GM19099 (cell line): ENCODE results near the gene FBP1.

Source experiments
- POLR2A ChIP-seq: IDR thresholded peaks from 3 replicates; pipeline ENCODE4 v1.6.1; 2011; ENCODE audit warnings: low read depth; ENCODE audit not compliant: insufficient read length; ENCODE audit errors: extremely low read depth

FBP1 gene

DNA sequence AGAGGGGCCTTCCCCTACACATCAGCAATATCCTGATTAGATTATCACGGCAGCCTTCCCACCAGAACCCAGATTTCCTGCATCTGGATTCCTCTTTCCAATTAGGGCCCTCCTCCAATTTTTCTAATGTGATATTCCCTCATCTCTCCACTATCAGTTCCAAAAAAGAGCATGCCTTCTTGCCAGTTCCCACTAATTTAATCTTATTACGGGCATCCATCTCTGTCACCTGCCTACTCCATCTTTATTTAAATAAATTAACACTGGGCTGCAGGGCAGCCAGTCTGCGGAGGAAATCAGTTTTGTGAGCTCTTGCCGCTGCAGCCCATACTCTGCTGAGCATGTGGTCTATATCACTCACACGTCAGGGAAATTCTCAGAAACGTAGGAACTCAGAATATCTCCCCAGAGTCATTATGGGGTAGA lies 29.1 kb downstream of the FBP1 start:
- TF ChIP-seq POLR2A = no peak

DNA sequence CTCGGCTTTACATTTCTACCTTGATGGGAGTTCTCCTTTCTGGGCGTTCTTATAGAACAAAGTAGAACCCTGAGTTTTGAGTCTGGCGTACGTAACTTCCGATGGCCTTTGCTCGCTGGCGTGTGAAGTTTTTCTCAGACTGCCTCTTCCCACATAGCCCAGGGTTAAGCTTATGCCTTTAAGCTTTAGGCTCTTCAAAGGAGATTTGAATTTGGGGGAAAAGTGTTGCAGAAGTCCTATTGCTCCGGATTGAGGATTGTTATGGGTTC lies 32.0 kb downstream of the FBP1 start:
- TF ChIP-seq POLR2A = no peak

DNA sequence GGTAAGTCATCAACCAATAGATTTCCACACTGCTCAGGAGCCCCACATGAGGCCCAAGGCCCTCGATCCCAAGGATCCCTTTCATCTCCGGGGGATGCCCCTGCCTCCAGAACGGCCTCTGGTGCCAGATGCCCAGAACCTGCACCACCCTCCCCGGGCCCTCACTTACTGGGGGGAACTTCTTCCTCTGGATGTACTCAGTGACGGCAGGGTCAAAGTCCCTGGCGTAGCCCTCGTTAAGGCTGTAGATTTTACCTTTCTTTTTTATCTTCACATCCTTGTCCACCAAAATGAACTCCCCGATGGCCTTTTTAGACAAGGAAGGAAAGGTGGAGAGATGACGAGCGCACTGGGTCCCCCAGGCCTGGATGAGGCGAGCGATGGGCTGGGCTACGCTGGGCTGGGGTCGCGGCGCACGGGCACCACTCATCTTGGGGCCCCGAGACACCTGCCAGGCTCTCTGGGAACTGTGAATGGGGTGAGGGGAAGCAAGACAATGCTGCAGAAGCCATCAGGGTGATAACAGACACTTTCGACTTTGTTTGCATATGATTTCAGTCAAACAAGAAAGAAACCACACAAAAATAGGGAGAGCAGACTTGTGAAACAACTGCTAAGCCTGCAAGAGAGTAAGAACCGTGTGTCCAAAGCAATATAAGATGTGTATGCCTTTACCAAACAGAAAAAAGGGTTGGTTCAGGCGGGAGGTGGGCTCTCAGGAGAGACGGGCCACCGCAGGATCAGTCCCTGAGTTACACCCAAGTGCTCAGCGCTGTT lies 32.5 kb downstream of the FBP1 start:
- no peak for TF ChIP-seq POLR2A

DNA sequence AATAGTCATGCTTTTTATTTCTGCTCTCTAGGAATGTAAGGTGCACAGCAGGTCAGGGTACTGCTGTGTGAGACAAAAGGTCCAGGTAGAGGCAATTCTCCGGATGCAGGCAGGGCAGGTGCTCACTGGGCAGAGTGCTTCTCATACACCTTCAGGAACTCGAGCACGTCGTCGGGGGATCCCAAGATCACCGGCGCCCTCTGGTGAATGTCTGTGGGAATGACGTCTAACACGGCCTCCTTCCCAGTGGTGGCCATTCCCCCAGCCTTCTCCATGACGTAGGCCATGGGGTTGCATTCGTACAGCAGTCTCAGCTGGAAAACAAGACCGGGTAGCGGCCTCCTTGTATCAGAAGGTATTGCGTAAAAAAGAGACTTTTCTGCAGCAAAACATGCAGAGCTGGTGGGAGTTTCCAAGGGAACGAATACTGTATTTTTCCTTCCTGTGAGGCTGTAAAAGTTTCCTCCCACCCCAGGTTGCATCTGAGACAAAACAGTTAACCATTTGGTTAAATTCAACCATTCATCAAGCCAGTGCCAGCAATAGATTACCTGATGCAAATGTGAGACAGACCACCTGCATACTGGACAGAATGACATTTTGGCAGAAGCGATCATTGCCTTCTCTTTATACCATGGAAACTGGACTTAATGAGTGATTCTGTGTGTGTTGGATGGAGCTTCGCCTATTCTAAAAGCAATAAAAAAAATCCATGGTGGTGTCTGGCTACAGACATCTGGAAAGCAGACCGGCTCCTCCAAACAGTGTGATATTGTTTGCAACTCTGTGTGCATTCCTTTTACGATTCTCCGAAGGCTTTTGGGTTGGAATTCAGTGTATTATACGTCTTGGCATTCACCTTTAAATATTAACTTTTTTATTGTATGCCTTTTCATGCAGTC lies 35.8 kb downstream of the FBP1 start:
- TF ChIP-seq POLR2A = no peak

DNA sequence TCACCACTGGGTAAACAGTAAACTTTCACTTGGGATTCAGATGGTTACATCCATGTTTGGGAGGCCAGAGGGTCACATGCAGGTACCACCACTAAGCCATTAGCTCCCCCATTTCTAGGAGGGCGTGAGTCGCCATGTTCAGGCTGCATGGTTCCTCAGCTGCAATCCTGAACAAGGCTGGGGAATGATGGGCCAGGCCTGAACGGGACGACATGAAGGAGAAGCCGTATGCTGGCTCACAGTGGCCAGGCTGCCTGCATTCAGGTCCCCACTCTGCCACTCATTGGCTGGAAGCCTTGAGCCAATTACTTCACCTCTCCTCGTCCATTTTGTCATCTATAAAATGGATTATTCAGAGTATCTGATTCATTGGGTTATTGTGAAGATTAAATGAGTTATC lies 36.7 kb downstream of the FBP1 start:
- no peak for TF ChIP-seq POLR2A

DNA sequence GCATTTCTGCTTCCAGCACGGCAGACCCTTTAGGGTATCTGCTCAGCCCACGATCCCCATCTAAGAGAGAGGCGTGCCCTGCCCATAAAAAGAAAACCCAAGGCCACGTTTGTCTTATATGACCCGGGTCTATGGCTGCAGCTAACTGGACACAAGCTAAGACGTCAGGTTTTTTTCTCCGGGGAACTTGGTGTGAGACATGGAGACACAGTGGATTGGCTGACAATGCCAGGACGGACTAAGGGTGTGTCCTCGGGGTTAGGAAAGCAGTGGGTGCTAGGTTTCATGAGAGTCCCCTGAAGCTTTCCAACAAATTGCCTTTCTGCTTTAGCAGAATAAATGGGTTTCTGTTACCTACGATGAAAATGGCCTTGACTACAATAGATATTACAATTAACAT lies 38.6 kb downstream of the FBP1 start:
- no peak for TF ChIP-seq POLR2A

DNA sequence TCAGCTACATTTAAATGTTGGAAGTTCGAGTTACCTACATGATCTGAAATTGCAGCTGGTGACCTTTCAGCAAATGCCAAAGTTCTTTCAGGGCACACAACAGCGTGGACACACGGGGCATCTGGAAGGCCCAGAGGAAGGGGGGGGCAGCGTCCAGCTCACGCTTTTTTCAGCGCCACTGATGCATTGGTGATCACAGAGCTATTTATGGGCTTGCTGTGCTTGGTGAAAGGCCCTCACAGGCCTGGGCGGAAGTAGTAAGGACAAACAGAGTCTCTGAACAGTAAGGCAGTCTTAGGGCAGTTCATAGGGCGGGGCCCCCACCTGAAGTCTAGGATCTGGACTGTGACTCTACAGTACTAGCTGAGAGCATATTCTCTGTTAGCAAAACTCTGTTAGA lies 39.1 kb downstream of the FBP1 start:
- TF ChIP-seq POLR2A = no peak

DNA sequence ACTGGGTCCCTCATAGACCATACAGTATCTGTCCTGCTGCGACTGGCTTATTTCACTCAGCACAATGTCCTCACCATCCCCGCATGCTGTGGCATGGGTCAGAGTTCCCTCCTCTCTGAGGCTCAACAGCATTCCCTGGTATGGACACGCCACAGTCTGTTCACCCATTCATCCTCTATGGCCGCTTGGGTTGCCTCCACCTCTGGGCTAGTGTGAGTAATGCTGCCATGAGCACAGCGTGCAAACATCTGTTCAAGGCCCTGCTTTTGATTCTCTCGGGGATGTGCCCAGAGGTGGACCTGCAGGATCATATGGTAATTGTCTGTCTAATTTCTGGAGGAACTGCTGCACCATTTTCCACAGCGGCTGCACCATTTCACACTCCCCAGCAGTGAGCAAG lies 40.2 kb downstream of the FBP1 start:
- TF ChIP-seq POLR2A = no peak

DNA sequence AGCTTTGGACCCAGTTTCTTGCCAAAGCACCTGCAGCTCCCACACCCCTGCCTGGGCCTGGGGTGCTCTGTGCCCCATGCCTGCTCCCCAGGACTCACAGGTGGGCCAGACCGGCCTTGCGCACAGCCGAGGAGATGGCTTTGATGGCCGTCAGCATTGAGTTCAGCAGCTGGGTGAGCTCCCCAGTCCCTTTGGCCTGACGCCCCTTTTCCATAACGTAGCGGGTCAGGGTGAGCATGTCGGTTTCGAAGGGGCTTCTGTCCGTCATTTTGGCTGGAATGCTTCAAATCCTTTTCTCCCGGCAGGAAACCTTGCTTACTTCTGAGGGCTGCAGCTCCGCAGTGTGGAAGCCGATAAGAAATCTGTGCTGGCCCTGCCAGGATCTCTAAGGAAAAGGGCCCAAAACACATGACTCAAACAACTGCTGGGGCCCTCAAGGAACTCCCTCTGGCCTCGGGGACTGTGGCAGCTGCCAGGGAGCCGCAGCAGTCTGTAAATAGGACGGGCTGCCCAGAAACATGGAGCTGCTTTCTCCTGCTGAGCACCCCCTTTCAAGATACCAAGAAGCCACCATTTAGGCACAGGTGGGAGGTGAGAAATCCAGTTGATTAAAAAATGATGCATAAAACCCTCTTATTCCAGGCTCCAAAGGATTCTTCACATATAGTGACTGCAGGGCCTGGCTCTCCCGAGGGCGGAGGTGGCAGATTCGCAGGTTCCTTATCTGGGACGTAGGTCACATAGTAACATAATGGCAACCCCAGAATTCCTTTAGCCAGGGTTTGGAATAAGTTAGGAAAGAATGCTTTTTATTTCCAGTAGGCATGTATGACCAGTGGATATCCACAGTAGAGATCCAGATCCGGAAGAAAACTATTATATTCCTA lies 45.6 kb downstream of the FBP1 start, which contains the start of gene FBP2:
Gene FBP2, minus strand, starts transcription at position 366 of the 887 bp plus-strand sequence. Its CDS starts 98 bp downstream, at position 268.
- TF ChIP-seq POLR2A = no peak

DNA sequence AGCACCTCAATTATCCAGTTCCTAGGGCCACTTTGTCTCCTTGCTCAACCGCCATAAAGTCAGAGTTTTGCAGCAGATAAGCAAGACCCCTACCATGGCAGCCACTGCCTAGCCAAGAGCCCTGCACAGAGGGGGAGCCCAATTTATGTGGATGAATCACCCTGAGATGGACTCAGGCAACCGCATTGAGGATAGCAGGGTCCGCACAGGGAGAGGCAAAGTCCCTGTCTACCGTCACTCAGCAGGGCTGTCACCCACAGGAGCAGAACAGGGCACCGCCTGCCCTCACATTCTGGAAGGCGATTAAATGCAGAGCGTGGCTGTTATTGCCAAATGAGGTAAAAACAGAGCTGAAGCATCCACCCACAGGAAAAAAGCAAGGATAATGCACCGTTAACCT lies 47.4 kb downstream of the FBP1 start:
- no peak for TF ChIP-seq POLR2A

DNA sequence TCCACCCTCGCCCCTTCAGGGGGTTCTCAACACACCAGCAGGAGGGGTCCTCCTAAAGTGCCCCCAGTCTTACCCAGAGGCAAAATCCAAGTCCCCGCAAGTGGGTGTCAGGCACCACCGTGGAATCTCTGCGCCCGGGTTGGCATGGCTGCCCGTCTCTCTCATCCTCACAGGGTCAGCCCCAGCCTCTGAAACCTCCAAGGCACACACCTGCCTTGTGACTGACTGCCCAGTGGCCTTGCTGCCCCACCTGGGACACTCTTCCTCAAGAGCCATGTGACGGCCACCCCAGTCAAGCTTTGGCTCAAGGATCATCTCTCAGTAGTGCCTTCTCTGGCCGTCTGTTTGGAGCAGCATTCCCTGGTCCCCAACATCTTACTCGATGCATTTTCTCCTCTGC lies 50.6 kb downstream of the FBP1 start:
- TF ChIP-seq POLR2A = no peak

DNA sequence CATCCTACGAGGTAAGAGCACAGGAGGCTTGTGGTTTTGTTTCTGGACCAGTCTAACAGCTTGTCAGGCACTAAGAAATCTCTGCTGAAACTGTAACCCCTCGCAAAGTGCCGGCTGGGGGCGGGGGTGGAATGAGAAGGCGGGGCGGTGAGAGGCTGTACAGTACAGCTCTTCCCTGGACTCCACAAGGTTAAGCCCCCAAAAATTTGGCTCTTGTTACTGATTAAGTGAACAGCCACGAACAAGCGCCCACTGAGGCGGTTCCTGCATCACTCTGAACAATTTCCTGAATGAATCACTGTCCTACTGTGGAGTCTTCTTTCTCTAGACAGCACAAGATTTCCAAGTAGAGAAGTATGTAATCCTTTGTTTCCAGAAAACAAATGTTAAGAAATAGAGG lies 52.5 kb downstream of the FBP1 start:
- no peak for TF ChIP-seq POLR2A

DNA sequence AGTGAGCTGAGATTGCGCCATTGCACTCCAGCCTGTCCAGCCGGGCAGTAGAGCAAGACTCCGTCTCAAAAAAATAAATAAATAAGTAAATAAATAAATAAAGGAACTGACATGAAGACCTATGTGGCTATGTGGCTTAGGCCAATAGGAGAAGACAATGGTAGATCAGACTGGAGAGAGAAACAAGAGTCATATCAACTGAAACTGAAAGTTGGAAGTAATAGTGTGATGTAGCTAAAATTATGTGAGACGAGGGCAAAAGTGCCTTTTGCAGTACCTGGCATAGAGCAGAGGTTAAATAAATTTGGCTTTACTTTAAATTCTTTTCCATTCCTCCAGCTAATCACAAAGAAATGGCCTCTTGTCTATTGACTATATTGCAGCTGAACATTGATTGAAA lies 53.0 kb downstream of the FBP1 start:
- no peak for TF ChIP-seq POLR2A

DNA sequence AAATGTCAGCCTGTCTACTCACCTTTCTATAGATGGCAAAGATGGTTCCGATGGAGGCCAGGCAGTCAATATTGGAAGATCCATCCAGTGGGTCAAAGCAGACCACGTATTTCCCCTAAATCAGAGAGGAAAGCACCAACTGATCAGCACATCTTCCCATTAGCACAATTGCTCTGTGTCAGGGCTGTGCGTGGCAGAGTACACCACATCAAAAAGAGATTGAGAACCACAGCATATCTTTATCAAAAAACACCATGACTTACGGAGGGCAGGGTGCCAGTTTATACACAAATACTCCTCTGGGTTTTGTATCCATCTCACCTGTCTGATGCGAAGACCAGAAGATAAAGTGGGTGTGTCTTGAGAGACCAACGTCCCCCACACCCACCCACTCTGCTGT lies 54.8 kb downstream of the FBP1 start:
- no peak for TF ChIP-seq POLR2A

DNA sequence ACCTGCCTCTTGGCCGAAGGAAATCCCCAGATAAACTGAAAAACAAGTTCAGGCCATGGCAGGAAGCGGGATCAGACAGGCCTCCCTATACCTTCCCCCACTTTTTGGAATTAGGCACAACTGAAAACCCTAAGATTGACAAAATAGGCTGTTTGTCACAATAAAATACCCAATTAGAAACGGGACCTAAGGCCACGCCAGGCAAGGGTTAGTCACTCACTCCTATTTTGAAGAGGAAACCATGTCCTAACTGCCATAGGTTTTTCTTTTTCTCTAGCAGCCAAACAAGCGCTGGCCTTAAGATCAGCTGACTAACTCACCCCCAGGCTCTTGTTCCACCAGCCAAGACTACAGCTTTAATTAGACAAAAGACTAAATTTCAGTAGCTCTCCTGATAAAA lies 57.6 kb downstream of the FBP1 start:
- TF ChIP-seq POLR2A = no peak
